Breast epithelium (tissue), 4 donors: Measurements from ENCODE around the gene BPIFB3. TPM values are rescaled to one million over a fixed set of nuclear protein-coding genes. Genes with fewer than 3 reads are reported as not detected.

Experiments used
- DNase-seq, 2 donors: peaks; one replicate each; pipeline ENCODE4 v3.0.0-alpha.2; 2019; ENCODE audit warnings: low spot score in 2 of 2
- H3K27ac ChIP-seq, 2 donors: fragments of 200-600 bp; sonication (generic) in 1 of 2; one replicate each; pipeline ENCODE4 v1.5.1; 2016 to 2019; ENCODE audit warnings: mild to moderate bottlenecking in 1 of 2
- H3K27me3 ChIP-seq, 2 donors: fragments of 200-600 bp; sonication (generic) in 1 of 2; one replicate each; pipeline versions ENCODE4 v1.5.1 to v1.6.0; 2017 to 2019; ENCODE audit warnings: control low read depth in 1 of 2, mild to moderate bottlenecking in 1 of 2
- H3K36me3 ChIP-seq: fragments of 200-600 bp; one replicate; pipeline ENCODE4 v1.5.1; 2019
- H3K4me1 ChIP-seq, 2 donors: fragments of 200-600 bp; sonication (generic); one replicate each; pipeline ENCODE4 v1.5.1; 2016 to 2019; ENCODE audit warnings: control low read depth in 1 of 2
- H3K4me3 ChIP-seq, 3 donors: fragments of 200-600 bp; sonication (generic); 1 replicate in 2 of 3; 2 replicates in 1 of 3; pipeline ENCODE4 v1.5.1; 2016 to 2019; ENCODE audit warnings: mild to moderate bottlenecking in 3 of 3, moderate library complexity in 2 of 3
- H3K9me3 ChIP-seq, 2 donors: fragments of 200-600 bp; sonication (generic) in 1 of 2; one replicate each; pipeline ENCODE4 v1.5.1; 2016 to 2019; ENCODE audit warnings: control low read depth in 1 of 2
- CTCF ChIP-seq, 3 donors: fragments of 450-650 bp; IDR thresholded peaks; one replicate each; pipeline ENCODE4 v1.5.1; 2016 to 2017; ENCODE audit warnings: antibody characterized with exemption in 3 of 3, mild to moderate bottlenecking in 3 of 3, moderate library complexity in 3 of 3
- POLR2A ChIP-seq: fragments of 450-650 bp; IDR thresholded peaks from one replicate; pipeline ENCODE4 v1.6.1; 2016; ENCODE audit warnings: antibody characterized with exemption, mild to moderate bottlenecking, moderate library complexity
- POLR2AphosphoS5 ChIP-seq, 3 donors: sonication (generic); formaldehyde crosslinking; IDR thresholded peaks; one replicate each; pipeline ENCODE4 v1.6.1; 2017; ENCODE audit warnings: antibody characterized with exemption in 3 of 3
- intact Hi-C: fragments of 100-400 bp; cut with DNase I; formaldehyde crosslinking; loops from one replicate; pipeline ENCODE4 v1.15.1; 2023; ENCODE audit warnings: low total_unique reads
- total RNA-seq, 3 donors: library from RNA; depleted of rRNA; stranded (reverse); fragments of >200 nt; gene quantifications; one replicate each; pipeline ENCODE4 v1.1.0, GENCODE V29; 2016

BPIFB3 gene
- total RNA-seq, 3 donors from 2014 or later: not detected

GRCh38 chr20:33070111-33071053, 16.7 kb downstream of the BPIFB3 start:
- TF ChIP-seq CTCF (IDR thresholded peaks at IDR 0.05) (no peak), POLR2A (no peak), POLR2AphosphoS5 (IDR thresholded peaks at IDR 0.05) (no peak)
- Histone ChIP-seq H3K36me3 (no peaks in the 10 kb centered on the region), H3K27ac (no peak overlapping the region), H3K4me1 (no peaks in the 10 kb centered on the region), H3K27me3 (peaks cover 0 to 9% of the 10 kb centered on the region in 2 donors), H3K4me3 (no peak overlapping the region), H3K9me3 (no peaks in the 10 kb centered on the region)
- intact Hi-C loops: loop anchor here (10.0 kb wide), 1 partner anchor 156 kb away; no protein-coding TSS in a partner anchor
- no peak for DNase-seq

GRCh38 chr20:33071198-33071597, 17.5 kb downstream of the BPIFB3 start:
- Histone ChIP-seq H3K27me3 (peaks cover 0 to 16% of the 10 kb centered on the region in 2 donors), H3K4me1 (no peaks in the 10 kb centered on the region), H3K4me3 (no peak overlapping the region), H3K9me3 (no peaks in the 10 kb centered on the region), H3K36me3 (no peaks in the 10 kb centered on the region), H3K27ac (no peak overlapping the region)
- intact Hi-C loops: loop anchor here (10.0 kb wide), 1 partner anchor 156 kb away; no protein-coding TSS in a partner anchor
- DNase-seq: no peak
- no peak for TF ChIP-seq POLR2AphosphoS5 (IDR thresholded peaks at IDR 0.05)
- TF ChIP-seq POLR2A: no peak
- TF ChIP-seq CTCF (IDR thresholded peaks at IDR 0.05): no peak

- DNase-seq: no peak
- Histone ChIP-seq H3K4me3 (no peak overlapping the region), H3K27ac (no peak overlapping the region), H3K4me1 (no peaks in the 10 kb centered on the region), H3K36me3 (no peaks in the 10 kb centered on the region), H3K27me3 (peaks cover 0 to 16% of the 10 kb centered on the region in 2 donors), H3K9me3 (no peaks in the 10 kb centered on the region)
- intact Hi-C loops: loop anchor here (10.0 kb wide), 1 partner anchor 158 kb away; no protein-coding TSS in a partner anchor
- no peak for TF ChIP-seq POLR2AphosphoS5 (IDR thresholded peaks at IDR 0.05)
- no peak for TF ChIP-seq CTCF (IDR thresholded peaks at IDR 0.05)
- TF ChIP-seq POLR2A: no peak
Observed at GRCh38 chr20:33072362-33072761, 18.7 kb downstream of the BPIFB3 start.

GRCh38 chr20:33072813-33073212, 19.1 kb downstream of the BPIFB3 start:
- Histone ChIP-seq H3K4me3 (no peak overlapping the region), H3K9me3 (no peaks in the 10 kb centered on the region), H3K36me3 (no peaks in the 10 kb centered on the region), H3K4me1 (no peaks in the 10 kb centered on the region), H3K27ac (no peak overlapping the region), H3K27me3 (peaks cover 0 to 16% of the 10 kb centered on the region in 2 donors)
- DNase-seq: no peak
- intact Hi-C loops: loop anchor here (10.0 kb wide), 1 partner anchor 158 kb away; no protein-coding TSS in a partner anchor
- no peak for TF ChIP-seq CTCF (IDR thresholded peaks at IDR 0.05)
- TF ChIP-seq POLR2A: no peak
- no peak for TF ChIP-seq POLR2AphosphoS5 (IDR thresholded peaks at IDR 0.05)

- no peak for TF ChIP-seq POLR2A
- peaks cover 0 to 16% of the 10 kb centered on the region in 2 donors for H3K27me3 ChIP-seq
- no peak for DNase-seq
Observed at GRCh38 chr20:33074675-33075074, 21.0 kb downstream of the BPIFB3 start.

More at GRCh38 chr20:33074675-33075074, 21.0 kb downstream of the BPIFB3 start:
- Histone ChIP-seq H3K4me1 (no peaks in the 10 kb centered on the region), H3K36me3 (no peaks in the 10 kb centered on the region), H3K4me3 (no peak overlapping the region), H3K27ac (no peak overlapping the region), H3K9me3 (no peaks in the 10 kb centered on the region)
- intact Hi-C loops: loop anchor here (10.0 kb wide), 1 partner anchor 160 kb away; no protein-coding TSS in a partner anchor
